Dendritic cell treated with granulocyte-macrophage colony-stimulating factor and Interleukin-4, amounts not matched to agents 40 ng/mL and 50 ng/mL, for 4 days (primary cell): ENCODE measurements around the gene LRTM2.

Experiments
- H3K27ac Mint-ChIP-seq: one replicate; pipeline ENCODE4 v1.8.0; 2022; ENCODE audit warnings: mild to moderate bottlenecking, mixed read lengths
- H3K27me3 Mint-ChIP-seq: one replicate; pipeline ENCODE4 v1.8.0; 2022; ENCODE audit warnings: mild to moderate bottlenecking, mixed read lengths
- H3K36me3 Mint-ChIP-seq: one replicate; pipeline ENCODE4 v1.8.0; 2022; ENCODE audit warnings: low read depth, mixed read lengths
- H3K4me1 Mint-ChIP-seq: one replicate; pipeline ENCODE4 v1.8.0; 2022; ENCODE audit warnings: low read depth, mixed read lengths
- H3K4me3 Mint-ChIP-seq: one replicate; pipeline ENCODE4 v1.8.0; 2022; ENCODE audit warnings: mild to moderate bottlenecking, moderate library complexity, mixed read lengths
- H3K9me3 Mint-ChIP-seq: one replicate; pipeline ENCODE4 v1.8.0; 2022; ENCODE audit warnings: mixed read lengths
- intact Hi-C: fragments of 100-400 bp; cut with micrococcal nuclease; formaldehyde crosslinking; loops from one replicate; pipeline ENCODE4 v1.15.0; 2022

Gene LRTM2

DNA sequence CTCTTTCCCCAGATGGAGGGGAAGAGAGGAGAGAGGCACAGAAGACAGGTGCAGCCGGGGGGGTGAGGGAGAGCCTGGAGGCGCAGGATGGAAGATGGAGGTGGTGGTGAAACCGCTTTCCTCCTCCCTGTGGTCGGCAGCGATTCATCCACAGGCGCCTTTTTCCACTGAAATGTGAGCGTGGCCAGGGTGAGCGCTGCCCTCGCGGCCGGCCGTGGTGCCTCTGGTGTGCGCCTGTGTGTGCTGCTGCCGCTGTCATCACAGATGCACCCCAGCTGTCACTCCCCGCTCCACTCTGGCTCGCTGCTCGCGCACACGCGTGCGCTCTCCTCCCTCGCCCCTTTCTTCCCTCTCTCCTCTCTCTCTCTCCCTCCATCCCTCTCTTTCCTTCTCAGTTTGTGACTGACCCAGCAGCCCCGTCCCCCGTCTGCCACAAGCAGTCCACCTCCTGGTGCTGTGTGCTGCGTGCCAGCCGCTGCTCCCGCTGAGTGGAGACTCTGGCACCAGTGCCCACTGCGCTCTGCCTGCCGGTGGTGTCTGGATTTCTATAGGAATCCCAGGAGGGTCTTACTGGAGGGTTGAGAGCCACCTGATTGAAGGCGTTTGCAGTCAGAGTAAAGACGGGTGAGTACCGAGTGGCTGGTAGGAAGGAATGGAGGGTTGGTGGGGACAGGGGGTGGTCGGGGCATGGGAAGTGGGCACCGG is at the start of gene LRTM2:
Gene LRTM2 (plus strand): TSS at position 375 of the 705 bp plus-strand sequence. CDS start 7,584 bp downstream, outside the sequence.
- no peaks in the 10 kb centered on the region for H3K36me3 Mint-ChIP-seq
- no peak within 1 kb of the TSS for H3K4me3 Mint-ChIP-seq
- H3K27ac Mint-ChIP-seq: no peak within 1 kb of the TSS
- peaks cover 44% of the 10 kb centered on the region for H3K27me3 Mint-ChIP-seq
- peaks cover 48% of the 10 kb centered on the region for H3K4me1 Mint-ChIP-seq
- intact Hi-C loops: no loop called here
- H3K9me3 Mint-ChIP-seq: no peaks in the 10 kb centered on the region

GRCh38 chr12:1773937-1774655 is 46.3 kb upstream of the LRTM2 start:
- Mint-ChIP-seq H3K9me3 (no peaks in the 10 kb centered on the region), H3K27me3 (no peaks in the 10 kb centered on the region), H3K36me3 (peaks cover 77% of the 10 kb centered on the region), H3K27ac (no peak overlapping the region), H3K4me1 (peaks cover 15% of the 10 kb centered on the region), H3K4me3 (no peak overlapping the region)
- intact Hi-C loops: no loop called here

DNA sequence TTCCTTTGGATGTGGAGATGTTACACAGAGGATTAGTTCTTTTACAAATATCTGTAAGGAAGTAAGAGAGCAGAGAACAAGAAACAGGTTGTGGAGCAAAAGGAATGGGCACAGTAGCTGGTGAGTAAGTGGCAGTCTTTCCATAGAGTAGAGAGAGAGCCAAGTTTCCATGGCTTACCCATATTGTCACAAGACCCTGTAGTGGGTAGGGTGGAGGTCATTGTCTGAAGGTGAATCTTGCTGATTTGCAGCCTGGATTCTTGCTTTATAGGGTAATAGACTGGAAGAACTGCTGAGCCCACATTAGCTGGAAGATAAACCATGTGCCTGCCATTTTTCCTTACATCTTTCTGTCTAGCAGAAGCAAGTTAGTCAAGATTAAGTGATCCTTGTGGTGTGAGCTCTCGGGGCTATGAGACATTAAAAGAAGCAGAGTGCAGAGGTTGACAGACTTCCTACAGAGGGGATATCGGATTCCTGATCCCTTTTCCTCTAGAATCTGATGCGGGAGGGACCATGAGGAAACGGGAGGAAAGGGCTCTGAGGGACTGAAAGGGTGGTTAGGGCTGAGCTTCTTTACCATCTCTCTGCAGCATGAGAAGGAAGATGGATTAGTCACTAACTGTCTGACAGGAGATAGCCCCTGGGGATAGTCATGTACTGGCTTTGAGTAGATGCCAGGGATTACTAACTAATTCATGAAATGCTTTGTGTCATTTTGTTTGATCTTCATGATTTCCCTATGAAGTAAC is 44.0 kb upstream of the LRTM2 start:
- peak overlapping the region; percentile 24 for H3K27ac Mint-ChIP-seq
- H3K4me3 Mint-ChIP-seq: no peak overlapping the region
- intact Hi-C loops: no loop called here
- no peaks in the 10 kb centered on the region for H3K27me3 Mint-ChIP-seq
- peaks cover 15% of the 10 kb centered on the region for H3K4me1 Mint-ChIP-seq
- no peaks in the 10 kb centered on the region for H3K9me3 Mint-ChIP-seq
- peaks cover 77% of the 10 kb centered on the region for H3K36me3 Mint-ChIP-seq

GRCh38 chr12:1777798-1778197 is 42.6 kb upstream of the LRTM2 start:
- no peaks in the 10 kb centered on the region for H3K9me3 Mint-ChIP-seq
- peaks cover 79% of the 10 kb centered on the region for H3K36me3 Mint-ChIP-seq
- peaks cover 15% of the 10 kb centered on the region for H3K4me1 Mint-ChIP-seq
- intact Hi-C loops: no loop called here
- H3K27me3 Mint-ChIP-seq: no peaks in the 10 kb centered on the region
- no peak overlapping the region for H3K4me3 Mint-ChIP-seq
- no peak overlapping the region for H3K27ac Mint-ChIP-seq

DNA sequence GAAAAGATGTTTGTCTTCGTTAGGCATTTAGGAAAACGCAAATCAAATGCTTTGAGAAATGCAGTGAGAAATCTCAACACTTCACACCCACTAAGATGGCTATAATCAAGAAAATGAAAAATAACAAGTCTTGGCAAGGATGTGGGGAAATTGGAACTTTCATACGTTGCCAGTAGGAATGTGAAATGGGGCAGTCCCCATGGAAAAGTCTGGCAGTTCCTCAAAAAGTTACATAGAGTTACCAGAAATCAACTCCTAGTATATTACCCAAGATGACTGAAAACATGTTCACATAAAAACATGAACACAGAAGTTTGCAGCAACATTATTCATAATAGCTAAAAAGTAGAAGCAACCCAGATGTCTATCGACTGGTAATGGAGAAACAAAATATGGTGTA is 41.5 kb upstream of the LRTM2 start:
- Mint-ChIP-seq H3K9me3 (no peaks in the 10 kb centered on the region), H3K36me3 (peaks cover 81% of the 10 kb centered on the region), H3K4me3 (no peak overlapping the region), H3K27me3 (no peaks in the 10 kb centered on the region), H3K27ac (no peak overlapping the region), H3K4me1 (peaks cover 15% of the 10 kb centered on the region)
- intact Hi-C loops: no loop called here

GRCh38 chr12:1779783-1780182 is 40.6 kb upstream of the LRTM2 start:
- H3K36me3 Mint-ChIP-seq: peaks cover 80% of the 10 kb centered on the region
- peaks cover 15% of the 10 kb centered on the region for H3K4me1 Mint-ChIP-seq
- H3K27ac Mint-ChIP-seq: no peak overlapping the region
- no peak overlapping the region for H3K4me3 Mint-ChIP-seq
- H3K27me3 Mint-ChIP-seq: no peaks in the 10 kb centered on the region
- intact Hi-C loops: no loop called here
- no peaks in the 10 kb centered on the region for H3K9me3 Mint-ChIP-seq

DNA sequence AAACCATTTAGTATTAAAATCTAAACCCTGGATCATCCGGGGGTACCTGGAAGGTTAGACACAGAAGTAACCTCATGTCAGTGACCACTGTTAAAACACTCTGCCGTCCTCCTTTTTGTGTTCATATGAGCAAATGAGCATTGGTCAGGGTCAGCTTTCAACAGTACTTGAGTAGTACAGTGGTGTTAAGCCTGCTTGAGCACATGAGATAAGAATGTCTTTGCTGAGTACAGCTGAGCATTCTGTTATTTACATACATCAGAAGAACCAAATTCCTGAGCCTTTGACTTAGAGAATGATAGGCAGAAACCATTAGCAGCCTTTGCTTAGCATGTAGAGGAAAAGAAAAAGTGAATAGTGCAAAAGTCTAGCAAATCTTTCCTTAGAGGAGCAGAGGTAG is 38.6 kb upstream of the LRTM2 start:
- Mint-ChIP-seq H3K27ac (no peak overlapping the region), H3K27me3 (no peaks in the 10 kb centered on the region), H3K4me3 (no peak overlapping the region), H3K36me3 (peaks cover 81% of the 10 kb centered on the region), H3K4me1 (no peaks in the 10 kb centered on the region), H3K9me3 (no peaks in the 10 kb centered on the region)
- intact Hi-C loops: no loop called here

GRCh38 chr12:1782215-1782614 is 38.1 kb upstream of the LRTM2 start:
- Mint-ChIP-seq H3K4me1 (no peaks in the 10 kb centered on the region), H3K4me3 (no peak overlapping the region), H3K27ac (no peak overlapping the region), H3K27me3 (no peaks in the 10 kb centered on the region), H3K36me3 (peaks cover 85% of the 10 kb centered on the region), H3K9me3 (no peaks in the 10 kb centered on the region)
- intact Hi-C loops: no loop called here

DNA sequence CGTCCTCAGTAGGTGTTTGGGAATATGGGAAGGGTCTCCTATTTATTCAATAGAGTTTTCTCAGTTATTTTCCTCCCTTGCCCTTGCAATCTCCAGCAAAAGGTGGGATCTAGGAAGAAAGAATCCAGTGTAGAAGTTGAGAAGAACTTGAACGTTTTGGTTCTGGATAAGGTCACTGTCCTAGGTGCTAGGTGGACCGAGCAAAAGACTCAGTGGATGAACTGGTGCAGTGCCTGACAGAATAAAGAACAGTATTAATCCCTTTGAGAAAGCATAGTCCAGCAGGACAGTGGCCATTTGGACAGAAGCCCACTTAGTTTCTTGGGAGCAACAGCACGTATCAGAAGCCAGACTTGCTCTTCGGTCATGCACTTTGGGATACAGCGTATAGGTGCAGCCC is 32.7 kb upstream of the LRTM2 start:
- Mint-ChIP-seq H3K27ac (no peak overlapping the region), H3K36me3 (peaks cover 64% of the 10 kb centered on the region)
- intact Hi-C loops: no loop called here

DNA sequence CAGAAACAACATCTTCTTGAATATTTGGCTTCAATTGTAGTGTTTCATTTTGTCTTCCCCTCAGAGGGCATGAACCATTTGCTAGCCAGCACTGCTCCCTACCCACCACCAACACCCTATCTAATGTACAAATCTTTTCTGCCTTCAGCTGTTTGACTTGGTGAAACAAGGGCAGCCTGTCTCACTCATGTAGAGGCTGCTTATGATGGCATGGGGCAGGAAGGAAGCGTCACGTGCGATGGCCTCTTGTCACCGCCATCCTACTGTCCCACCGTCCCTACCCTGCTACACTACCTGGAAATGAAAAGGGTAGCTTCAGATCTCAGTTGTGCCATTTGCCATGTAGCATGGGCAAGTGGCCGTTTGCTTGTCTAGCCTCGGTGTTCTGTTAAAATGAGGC is 29.9 kb upstream of the LRTM2 start:
- peaks cover 48% of the 10 kb centered on the region for H3K36me3 Mint-ChIP-seq
- intact Hi-C loops: loop anchor here (10.0 kb wide), 1 partner anchor 244 kb away; no protein-coding TSS in a partner anchor
- H3K9me3 Mint-ChIP-seq: no peaks in the 10 kb centered on the region
- no peak overlapping the region for H3K27ac Mint-ChIP-seq
- H3K4me3 Mint-ChIP-seq: no peak overlapping the region
- H3K27me3 Mint-ChIP-seq: no peaks in the 10 kb centered on the region
- H3K4me1 Mint-ChIP-seq: peaks cover 14% of the 10 kb centered on the region

More for the DNA sequence above, 32.7 kb upstream of the LRTM2 start:
- Mint-ChIP-seq H3K27me3 (no peaks in the 10 kb centered on the region), H3K4me3 (no peak overlapping the region), H3K9me3 (no peaks in the 10 kb centered on the region), H3K4me1 (peaks cover 10% of the 10 kb centered on the region)

- no peak overlapping the region for H3K4me3 Mint-ChIP-seq
- no peak overlapping the region for H3K27ac Mint-ChIP-seq
- peaks cover 39% of the 10 kb centered on the region for H3K36me3 Mint-ChIP-seq
Observed at GRCh38 chr12:1791104-1791841, 29.1 kb upstream of the LRTM2 start.

GRCh38 chr12:1792406-1792805 is 28.0 kb upstream of the LRTM2 start:
- intact Hi-C loops: loop anchor here (10.0 kb wide), 1 partner anchor 242 kb away; no protein-coding TSS in a partner anchor
- no peaks in the 10 kb centered on the region for H3K9me3 Mint-ChIP-seq
- H3K36me3 Mint-ChIP-seq: peaks cover 28% of the 10 kb centered on the region
- H3K27me3 Mint-ChIP-seq: no peaks in the 10 kb centered on the region
- no peak overlapping the region for H3K27ac Mint-ChIP-seq
- no peak overlapping the region for H3K4me3 Mint-ChIP-seq
- H3K4me1 Mint-ChIP-seq: peaks cover 26% of the 10 kb centered on the region

More at GRCh38 chr12:1791104-1791841, 29.1 kb upstream of the LRTM2 start:
- Mint-ChIP-seq H3K27me3 (no peaks in the 10 kb centered on the region), H3K9me3 (no peaks in the 10 kb centered on the region), H3K4me1 (peaks cover 20% of the 10 kb centered on the region)
- intact Hi-C loops: loop anchor here (1.0 to 10.0 kb wide), 2 partner anchors 139 to 244 kb away; no protein-coding TSS in a partner anchor

- no peaks in the 10 kb centered on the region for H3K27me3 Mint-ChIP-seq
- H3K4me3 Mint-ChIP-seq: no peak overlapping the region
- H3K27ac Mint-ChIP-seq: no peak overlapping the region
- intact Hi-C loops: loop anchor here (10.0 kb wide), 1 partner anchor 241 kb away; no protein-coding TSS in a partner anchor
- H3K9me3 Mint-ChIP-seq: no peaks in the 10 kb centered on the region
- peaks cover 35% of the 10 kb centered on the region for H3K4me1 Mint-ChIP-seq
- peaks cover 17% of the 10 kb centered on the region for H3K36me3 Mint-ChIP-seq
Observed at GRCh38 chr12:1793426-1794210, 26.7 kb upstream of the LRTM2 start.
